H1 (cell line): ENCODE data around the gene CLPTM1L. TPM values are rescaled to one million over a fixed set of nuclear protein-coding genes. Genes with fewer than 3 reads are reported as not detected.
"Not testable (repeated sequence)": the region's sequence is repeated elsewhere in the genome, so short reads cannot be mapped to it uniquely, and the experiment has no call there.

Experiments used
- CTCF ChIA-PET: fragments of 300-600 bp; sonication (Branson Sonifier 250); formaldehyde crosslinking; loops from one replicate; lab custom pipeline; 2021; ENCODE audit not compliant: partially characterized antibody; lab: Charles Lee
- POLR2A ChIA-PET: fragments of 300-600 bp; sonication (Branson Sonifier 250); formaldehyde crosslinking; loops from one replicate; lab custom pipeline; 2021; ENCODE audit warnings: inconsistent platforms; ENCODE audit not compliant: partially characterized antibody; lab: Charles Lee
- DNase-seq, 2 experiments: peaks; one replicate each; pipeline versions ENCODE4 v3.0.0 to v3.0.0-alpha.2; 2010 to 2022; ENCODE audit warnings: low spot score in 2 of 2, low read depth in 1 of 2, mixed read lengths in 1 of 2
- FAIRE-seq: peaks from 2 replicates; lab custom pipeline; 2011; peaks lifted over from hg19 to GRCh38; lab: Jason Lieb, UNC
- H2AFZ ChIP-seq: 2 replicates; pipeline ENCODE4 v1.8.1; 2012; ENCODE audit warnings: low read length, inconsistent platforms
- H2AK5ac ChIP-seq: 2 replicates; pipeline ENCODE4 v1.6.1; 2013; ENCODE audit warnings: low read depth, low read length
- H2BK120ac ChIP-seq: replicated peaks from 2 replicates; pipeline ENCODE3; 2013; ENCODE audit warnings: low read depth, low read length, inconsistent platforms
- H2BK12ac ChIP-seq: 2 replicates; pipeline ENCODE4 v1.6.1; 2013; ENCODE audit warnings: low read depth, low read length
- H2BK15ac ChIP-seq: 2 replicates; pipeline ENCODE4 v1.6.1; 2013; ENCODE audit warnings: low read length
- H2BK20ac ChIP-seq: 2 replicates; pipeline ENCODE4 v1.6.1; 2013; ENCODE audit warnings: low read length
- H2BK5ac ChIP-seq: 2 replicates; pipeline ENCODE4 v1.6.1; 2013; ENCODE audit warnings: low read depth, low read length
- H3K14ac ChIP-seq: 2 replicates; pipeline ENCODE4 v1.6.1; 2013; ENCODE audit warnings: inconsistent platforms; ENCODE audit not compliant: insufficient read length
- H3K18ac ChIP-seq: 2 replicates; pipeline ENCODE4 v1.6.1; 2013; ENCODE audit warnings: low read length; ENCODE audit errors: extremely low read depth
- H3K23ac ChIP-seq: 2 replicates; pipeline ENCODE4 v1.6.1; 2013; ENCODE audit warnings: inconsistent platforms; ENCODE audit not compliant: insufficient read length
- H3K23me2 ChIP-seq: 2 replicates; pipeline ENCODE4 v1.6.1; 2013; ENCODE audit warnings: low read depth, low read length
- H3K27ac ChIP-seq: 2 replicates; pipeline ENCODE4 v1.6.1; 2011; ENCODE audit warnings: low read depth, low read length, inconsistent platforms
- H3K27me3 ChIP-seq, 4 experiments: replicated peaks in 1 of 4; 1 replicate in 1 of 4; 2 replicates in 3 of 4; pipeline versions ENCODE4 v1.6.1 to v1.8.1; 2011 to 2013; ENCODE audit warnings: low read length in 3 of 4, mild to moderate bottlenecking in 3 of 4, inconsistent platforms in 2 of 4, mixed read lengths in 2 of 4, moderate library complexity in 1 of 4; ENCODE audit not compliant: control insufficient read depth in 3 of 4, insufficient read depth in 3 of 4; ENCODE audit errors: extremely low read depth in 1 of 4
- H3K36me3 ChIP-seq, 4 experiments: 2 replicates each; pipeline versions ENCODE4 v1.6.1 to v1.8.1; 2011 to 2013; ENCODE audit warnings: mild to moderate bottlenecking in 4 of 4, low read length in 3 of 4, moderate library complexity in 2 of 4, control low read depth in 1 of 4, inconsistent platforms in 1 of 4; ENCODE audit not compliant: insufficient read depth in 4 of 4, control insufficient read depth in 2 of 4
- H3K4ac ChIP-seq: replicated peaks from 2 replicates; pipeline ENCODE3; 2013; ENCODE audit warnings: low read length, low read depth, mixed read lengths, inconsistent platforms; ENCODE audit not compliant: insufficient read length
- H3K4me1 ChIP-seq, 4 experiments: replicated peaks in 1 of 4; 1 replicate in 1 of 4; 2 replicates in 3 of 4; pipeline versions ENCODE4 v1.6.1 to v1.8.1; 2011 to 2013; ENCODE audit warnings: low read length in 3 of 4, inconsistent platforms in 2 of 4, mixed read lengths in 1 of 4; ENCODE audit not compliant: insufficient read depth in 4 of 4, control insufficient read depth in 3 of 4
- H3K4me2 ChIP-seq, 2 experiments: 2 replicates each; pipeline versions ENCODE4 v1.6.1 to v1.8.1; 2011 to 2013; ENCODE audit warnings: low read depth in 2 of 2, low read length in 2 of 2, control low read depth in 1 of 2, inconsistent platforms in 1 of 2, mild to moderate bottlenecking in 1 of 2; ENCODE audit not compliant: insufficient read depth in 1 of 2
- H3K4me3 ChIP-seq, 4 experiments: fragments of 200-600, 300-600 bp in 1 of 4; sonication (generic), shearing (Covaris generic), sonication (Bioruptor Twin) in 1 of 4; 2 replicates each; pipeline versions ENCODE4 v1.5.1 to v1.8.1; 2011 to 2016; ENCODE audit warnings: low read length in 4 of 4, low read depth in 3 of 4, control low read depth in 2 of 4, inconsistent platforms in 2 of 4, mild to moderate bottlenecking in 2 of 4, mixed read lengths in 1 of 4, moderate library complexity in 1 of 4; ENCODE audit not compliant: insufficient read depth in 2 of 4; ENCODE audit errors: extremely low read depth in 1 of 4
- H3K56ac ChIP-seq: replicated peaks from 2 replicates; pipeline ENCODE3; 2013; ENCODE audit warnings: low read depth, mild to moderate bottlenecking, mixed read lengths, low read length, inconsistent platforms; ENCODE audit not compliant: insufficient read length
- H3K79me1 ChIP-seq: 2 replicates; pipeline ENCODE4 v1.6.1; 2013; ENCODE audit warnings: low read depth, low read length, control low read depth
- H3K79me2 ChIP-seq, 2 experiments: 2 replicates each; pipeline versions ENCODE4 v1.6.1 to v1.8.1; 2012 to 2013; ENCODE audit warnings: low read length in 2 of 2, mild to moderate bottlenecking in 2 of 2, inconsistent platforms in 1 of 2; ENCODE audit not compliant: insufficient read depth in 2 of 2, control insufficient read depth in 1 of 2
- H3K9ac ChIP-seq, 4 experiments: replicated peaks in 1 of 4; 1 replicate in 1 of 4; 2 replicates in 3 of 4; pipeline versions ENCODE4 v1.6.1 to v1.8.1; 2011 to 2013; ENCODE audit warnings: low read depth in 3 of 4, low read length in 3 of 4, control low read depth in 2 of 4, mild to moderate bottlenecking in 2 of 4, moderate library complexity in 2 of 4, inconsistent platforms in 1 of 4; ENCODE audit errors: extremely low read depth in 1 of 4
- H3K9me3 ChIP-seq, 2 experiments: 2 replicates each; pipeline versions ENCODE4 v1.6.1 to v1.8.1; 2012 to 2013; ENCODE audit warnings: mild to moderate bottlenecking in 2 of 2, moderate library complexity in 2 of 2, control low read depth in 1 of 2, inconsistent platforms in 1 of 2, low read depth in 1 of 2, low read length in 1 of 2, mixed read lengths in 1 of 2; ENCODE audit not compliant: insufficient read depth in 2 of 2
- H4K20me1 ChIP-seq, 2 experiments: replicated peaks in 1 of 2; 2 replicates each; pipeline versions ENCODE3 to v1.8.1; 2011 to 2013; ENCODE audit warnings: inconsistent platforms in 2 of 2, low read length in 2 of 2, mild to moderate bottlenecking in 1 of 2; ENCODE audit not compliant: insufficient read depth in 2 of 2, control insufficient read depth in 1 of 2
- H4K5ac ChIP-seq: 2 replicates; pipeline ENCODE4 v1.6.1; 2013; ENCODE audit warnings: low read length, low read depth, mixed read lengths, inconsistent platforms; ENCODE audit not compliant: insufficient read length
- H4K8ac ChIP-seq: 2 replicates; pipeline ENCODE4 v1.8.0; 2013; ENCODE audit warnings: mild to moderate bottlenecking, moderate library complexity, low read length, inconsistent platforms; ENCODE audit not compliant: insufficient read depth; ENCODE audit errors: extremely low read depth
- H4K91ac ChIP-seq: replicated peaks from 2 replicates; pipeline ENCODE3; 2013; ENCODE audit warnings: low read length, mixed read lengths, inconsistent platforms; ENCODE audit not compliant: insufficient read length
- WGBS, 2 experiments: shearing (Covaris generic) in 1 of 2; methylation state at CpG; one replicate each; pipeline versions ENCODE4 v1.1.6 to v1.1.7; 2013 to 2015; ENCODE audit warnings: low lambda C conversion rate in 2 of 2, mixed read lengths in 2 of 2, inconsistent platforms in 1 of 2, low coverage in 1 of 2, missing lambda C conversion rate in 1 of 2; ENCODE audit not compliant: insufficient replicate concordance in 2 of 2, insufficient coverage in 1 of 2, insufficient read length in 1 of 2; ENCODE audit errors: extremely low coverage in 1 of 2, missing lambda C conversion rate in 1 of 2; 5-methylcytosine and 5-hydroxymethylcytosine counted together
- polyA plus RNA-seq, 7 experiments: library from polyadenylated mRNA; depleted of rRNA in 3 of 7; stranded (reverse) in 5 of 7; unstranded in 2 of 7; fragments of >200 nt in 5 of 7; fragments of 200-250 nt in 2 of 7; gene quantifications; 1 replicate in 5 of 7; 2 replicates in 1 of 7; 4 replicates in 1 of 7; pipeline versions ENCODE4 v1.2.1 to v1.2.3, GENCODE V29; 2011 to 2013; ENCODE audit warnings: missing spikeins in 2 of 7, mixed read lengths in 2 of 7
- total RNA-seq: library from RNA; stranded (reverse); fragmentation: NEBNext Ultra II Directional; extraction: Animal tissue kit (Norgen Biotek cat#: 25700); gene quantifications from 2 replicates; pipeline ENCODE4 v1.2.1, GENCODE V29; 2021

Gene CLPTM1L
- total and polyA plus RNA-seq, 2 of the 8 experiments (the other 6 are each of a cell fraction or from before 2014, with no cell fraction given), result 102 to 119 TPM

- H3K9me3 ChIP-seq, H4K20me1 ChIP-seq, H4K5ac ChIP-seq, H4K8ac ChIP-seq, H3K79me1 ChIP-seq, H2BK120ac ChIP-seq, H3K56ac ChIP-seq, H3K4me3 ChIP-seq, H3K14ac ChIP-seq, H4K91ac ChIP-seq, H3K23me2 ChIP-seq, H3K4ac ChIP-seq, H3K4me1 ChIP-seq, H3K9ac ChIP-seq, H2BK15ac ChIP-seq, H2AFZ ChIP-seq, FAIRE-seq, H2BK12ac ChIP-seq, H3K27ac ChIP-seq, H3K27me3 ChIP-seq, DNase-seq, H3K36me3 ChIP-seq, H2AK5ac ChIP-seq, H3K4me2 ChIP-seq, H2BK5ac ChIP-seq, H3K79me2 ChIP-seq, H2BK20ac ChIP-seq, POLR2A ChIA-PET, H3K23ac ChIP-seq, H3K18ac ChIP-seq: not testable (repeated sequence)
- 92% methylated on average over 7 of the region's 7 CpGs; no CpG with 5 or more reads in 1 of the 2 experiments for WGBS, 2 experiments
- CTCF ChIA-PET, result interaction anchor here (2.1 to 2.3 kb wide), 2 partner anchors 18 to 20 kb away, joined by 6 to 7 read pairs; no protein-coding TSS in a partner anchor
Observed at GRCh38 chr5:1360367-1360766, 15.5 kb upstream of the CLPTM1L start.
